Measurements from ENCODE around the gene ODAD3.
"Not testable (repeated sequence)": the region's sequence is repeated elsewhere in the genome, so short reads cannot be mapped to it uniquely, and the experiment has no call there.

Gene ODAD3

GRCh38 chr19:11457831-11458230, 22.9 kb upstream of the ODAD3 start:
- no peaks in the 10 kb centered on the region for H3K27me3 ChIP-seq (ENCODE audit: control insufficient read depth, insufficient read depth, low read length)
- no peaks in the 10 kb centered on the region for H3K36me3 ChIP-seq (ENCODE audit: control insufficient read depth, insufficient read depth, low read length)
- H3K9me3 ChIP-seq (ENCODE audit: control insufficient read depth, insufficient read depth, low read length) = no peaks in the 10 kb centered on the region
- H3K9ac ChIP-seq (ENCODE audit: low read depth, low read length) = no peak overlapping the region
- H3K4me3 ChIP-seq (ENCODE audit: low read depth, low read length) = no peak overlapping the region
- peaks cover 7% of the 10 kb centered on the region; the same call in 1 of the 2 replicates for H3K4me1 ChIP-seq (ENCODE audit: control insufficient read depth, insufficient read depth, low read length)
- H3K27ac ChIP-seq (ENCODE audit: low read depth, low read length) = no peak overlapping the region

GRCh38 chr19:11457115-11457514, 22.2 kb upstream of the ODAD3 start:
- no peak overlapping the region for H3K4me3 ChIP-seq (ENCODE audit: low read depth, low read length)
- no peaks in the 10 kb centered on the region for H3K36me3 ChIP-seq (ENCODE audit: control insufficient read depth, insufficient read depth, low read length)

GRCh38 chr19:11456659-11457058, 21.7 kb upstream of the ODAD3 start:
- H3K4me3 ChIP-seq (ENCODE audit: low read depth, low read length) = no peak overlapping the region
- H3K4me1 ChIP-seq (ENCODE audit: control insufficient read depth, insufficient read depth, low read length) = peaks cover 14% of the 10 kb centered on the region
- no peaks in the 10 kb centered on the region for H3K27me3 ChIP-seq (ENCODE audit: control insufficient read depth, insufficient read depth, low read length)
- no peak overlapping the region for H3K9ac ChIP-seq (ENCODE audit: low read depth, low read length)
- no peaks in the 10 kb centered on the region for H3K36me3 ChIP-seq (ENCODE audit: control insufficient read depth, insufficient read depth, low read length)
- H3K9me3 ChIP-seq (ENCODE audit: control insufficient read depth, insufficient read depth, low read length) = no peaks in the 10 kb centered on the region
- H3K27ac ChIP-seq (ENCODE audit: low read depth, low read length) = no peak overlapping the region

More at GRCh38 chr19:11457115-11457514, 22.2 kb upstream of the ODAD3 start:
- Histone ChIP-seq H3K4me1 (ENCODE audit: control insufficient read depth, insufficient read depth, low read length) (peaks cover 11% of the 10 kb centered on the region), H3K9ac (ENCODE audit: low read depth, low read length) (no peak overlapping the region), H3K27ac (ENCODE audit: low read depth, low read length) (no peak overlapping the region), H3K9me3 (ENCODE audit: control insufficient read depth, insufficient read depth, low read length) (no peaks in the 10 kb centered on the region), H3K27me3 (ENCODE audit: control insufficient read depth, insufficient read depth, low read length) (no peaks in the 10 kb centered on the region)

- H3K27ac ChIP-seq (ENCODE audit: low read depth, low read length); H3K4me3 ChIP-seq (ENCODE audit: low read depth, low read length); H3K27me3 ChIP-seq (ENCODE audit: control insufficient read depth, insufficient read depth, low read length); H3K9ac ChIP-seq (ENCODE audit: low read depth, low read length); H3K36me3 ChIP-seq (ENCODE audit: control insufficient read depth, insufficient read depth, low read length); H3K9me3 ChIP-seq (ENCODE audit: control insufficient read depth, insufficient read depth, low read length): not testable (repeated sequence)
- H3K4me1 ChIP-seq (ENCODE audit: control insufficient read depth, insufficient read depth, low read length) = peaks cover 14% of the 10 kb centered on the region
Observed at GRCh38 chr19:11455233-11455554, 20.3 kb upstream of the ODAD3 start.

- H3K9ac ChIP-seq (ENCODE audit: low read depth, low read length) = no peak overlapping the region
- peaks cover 15% of the 10 kb centered on the region for H3K36me3 ChIP-seq (ENCODE audit: control insufficient read depth, insufficient read depth, low read length)
Observed at GRCh38 chr19:11453468-11454341, 18.8 kb upstream of the ODAD3 start.

GRCh38 chr19:11452620-11453310, 17.8 kb upstream of the ODAD3 start:
- no peak overlapping the region for H3K9ac ChIP-seq (ENCODE audit: low read depth, low read length)
- H3K27ac ChIP-seq (ENCODE audit: low read depth, low read length) = peak overlapping the region; percentile 27
- H3K4me3 ChIP-seq (ENCODE audit: low read depth, low read length) = no peak overlapping the region

More at GRCh38 chr19:11453468-11454341, 18.8 kb upstream of the ODAD3 start:
- no peak overlapping the region for H3K27ac ChIP-seq (ENCODE audit: low read depth, low read length)
- no peaks in the 10 kb centered on the region for H3K27me3 ChIP-seq (ENCODE audit: control insufficient read depth, insufficient read depth, low read length)
- no peak overlapping the region for H3K4me3 ChIP-seq (ENCODE audit: low read depth, low read length)
- no peaks in the 10 kb centered on the region for H3K9me3 ChIP-seq (ENCODE audit: control insufficient read depth, insufficient read depth, low read length)
- peaks cover 14% of the 10 kb centered on the region for H3K4me1 ChIP-seq (ENCODE audit: control insufficient read depth, insufficient read depth, low read length)

GRCh38 chr19:11451871-11452619, 17.1 kb upstream of the ODAD3 start:
- no peaks in the 10 kb centered on the region for H3K27me3 ChIP-seq (ENCODE audit: control insufficient read depth, insufficient read depth, low read length)
- peak overlapping the region; percentile 47 for H3K27ac ChIP-seq (ENCODE audit: low read depth, low read length)
- H3K36me3 ChIP-seq (ENCODE audit: control insufficient read depth, insufficient read depth, low read length) = peaks cover 32% of the 10 kb centered on the region
- H3K9ac ChIP-seq (ENCODE audit: low read depth, low read length) = 0 out of 2 replicates have a peak overlapping the region, but pooled peaks have one; percentile 24
- H3K4me3 ChIP-seq (ENCODE audit: low read depth, low read length) = no peak overlapping the region; the same call in 1 of the 2 replicates
- no peaks in the 10 kb centered on the region for H3K9me3 ChIP-seq (ENCODE audit: control insufficient read depth, insufficient read depth, low read length)
- H3K4me1 ChIP-seq (ENCODE audit: control insufficient read depth, insufficient read depth, low read length) = peaks cover 11% of the 10 kb centered on the region

More at GRCh38 chr19:11452620-11453310, 17.8 kb upstream of the ODAD3 start:
- Histone ChIP-seq H3K36me3 (ENCODE audit: control insufficient read depth, insufficient read depth, low read length) (peaks cover 25% of the 10 kb centered on the region), H3K9me3 (ENCODE audit: control insufficient read depth, insufficient read depth, low read length) (no peaks in the 10 kb centered on the region), H3K4me1 (ENCODE audit: control insufficient read depth, insufficient read depth, low read length) (peaks cover 14% of the 10 kb centered on the region), H3K27me3 (ENCODE audit: control insufficient read depth, insufficient read depth, low read length) (no peaks in the 10 kb centered on the region)

- H3K4me3 ChIP-seq (ENCODE audit: low read depth, low read length) = no peak overlapping the region
- H3K36me3 ChIP-seq (ENCODE audit: control insufficient read depth, insufficient read depth, low read length) = peaks cover 35% of the 10 kb centered on the region
- H3K4me1 ChIP-seq (ENCODE audit: control insufficient read depth, insufficient read depth, low read length) = peaks cover 11% of the 10 kb centered on the region
- peak overlapping the region; percentile 54 for H3K27ac ChIP-seq (ENCODE audit: low read depth, low read length)
- no peak overlapping the region for H3K9ac ChIP-seq (ENCODE audit: low read depth, low read length)
- no peaks in the 10 kb centered on the region for H3K27me3 ChIP-seq (ENCODE audit: control insufficient read depth, insufficient read depth, low read length)
- H3K9me3 ChIP-seq (ENCODE audit: control insufficient read depth, insufficient read depth, low read length) = no peaks in the 10 kb centered on the region
Observed at GRCh38 chr19:11451327-11451870, 16.5 kb upstream of the ODAD3 start.

GRCh38 chr19:11450570-11451326, 15.8 kb upstream of the ODAD3 start:
- peaks cover 40% of the 10 kb centered on the region for H3K36me3 ChIP-seq (ENCODE audit: control insufficient read depth, insufficient read depth, low read length)
- H3K9me3 ChIP-seq (ENCODE audit: control insufficient read depth, insufficient read depth, low read length) = no peaks in the 10 kb centered on the region
- H3K27me3 ChIP-seq (ENCODE audit: control insufficient read depth, insufficient read depth, low read length) = no peaks in the 10 kb centered on the region
- no peak overlapping the region for H3K4me3 ChIP-seq (ENCODE audit: low read depth, low read length)
- H3K27ac ChIP-seq (ENCODE audit: low read depth, low read length) = peak overlapping the region; percentile 54
- peaks cover 11% of the 10 kb centered on the region for H3K4me1 ChIP-seq (ENCODE audit: control insufficient read depth, insufficient read depth, low read length)
- no peak overlapping the region for H3K9ac ChIP-seq (ENCODE audit: low read depth, low read length)

- Histone ChIP-seq H3K4me1 (ENCODE audit: control insufficient read depth, insufficient read depth, low read length) (peaks cover 11% of the 10 kb centered on the region), H3K9ac (ENCODE audit: low read depth, low read length) (no peak overlapping the region), H3K27ac (ENCODE audit: low read depth, low read length) (no peak overlapping the region), H3K4me3 (ENCODE audit: low read depth, low read length) (no peak overlapping the region), H3K36me3 (ENCODE audit: control insufficient read depth, insufficient read depth, low read length) (peaks cover 57% of the 10 kb centered on the region), H3K9me3 (ENCODE audit: control insufficient read depth, insufficient read depth, low read length) (no peaks in the 10 kb centered on the region), H3K27me3 (ENCODE audit: control insufficient read depth, insufficient read depth, low read length) (no peaks in the 10 kb centered on the region)
Observed at GRCh38 chr19:11448923-11449554, 14.1 kb upstream of the ODAD3 start.

All from HUES48 (cell line).